ENCODE results near the gene MEG3.
A peak's percentile ranks its signal among the peaks of the same experiment; 100 is the strongest.

DNA sequence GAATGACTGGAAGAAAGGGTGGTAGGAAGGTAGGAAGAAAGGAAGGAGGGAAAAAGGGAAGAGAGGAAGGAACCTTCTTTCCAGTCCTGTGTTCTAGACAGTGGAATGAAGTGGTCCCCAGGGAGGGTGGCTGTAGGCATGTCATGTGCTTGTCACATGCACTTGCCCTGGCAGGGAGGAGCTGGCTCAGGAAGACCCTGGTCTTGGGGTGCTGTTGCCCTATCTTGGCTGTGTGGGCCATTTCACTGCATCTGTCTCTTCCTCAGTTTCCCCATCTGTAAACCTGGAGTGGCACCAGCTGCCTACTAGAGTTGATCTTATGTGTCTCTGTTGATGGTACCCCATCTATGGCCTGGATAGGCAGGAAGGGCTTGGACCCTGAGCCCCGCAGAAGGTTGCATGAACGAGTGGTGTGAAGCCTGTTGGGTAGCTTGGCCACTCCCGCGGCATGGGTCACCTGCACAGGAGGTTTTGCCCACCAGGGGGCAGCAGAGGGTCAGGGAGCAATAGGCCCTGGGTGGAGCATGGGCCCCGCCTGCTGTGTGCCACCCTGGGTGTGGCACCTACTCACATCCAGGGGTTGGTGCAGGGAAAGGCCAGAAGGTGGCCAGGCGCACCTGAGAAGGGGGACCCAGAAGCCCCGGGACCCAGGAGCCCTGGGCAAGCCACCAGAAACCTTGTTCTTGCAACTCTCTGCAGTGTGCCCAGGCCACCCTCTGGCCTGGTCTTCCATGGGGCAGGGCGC is 25.1 kb downstream of the MEG3 start:
- TF ChIP-seq, protein P1, sequence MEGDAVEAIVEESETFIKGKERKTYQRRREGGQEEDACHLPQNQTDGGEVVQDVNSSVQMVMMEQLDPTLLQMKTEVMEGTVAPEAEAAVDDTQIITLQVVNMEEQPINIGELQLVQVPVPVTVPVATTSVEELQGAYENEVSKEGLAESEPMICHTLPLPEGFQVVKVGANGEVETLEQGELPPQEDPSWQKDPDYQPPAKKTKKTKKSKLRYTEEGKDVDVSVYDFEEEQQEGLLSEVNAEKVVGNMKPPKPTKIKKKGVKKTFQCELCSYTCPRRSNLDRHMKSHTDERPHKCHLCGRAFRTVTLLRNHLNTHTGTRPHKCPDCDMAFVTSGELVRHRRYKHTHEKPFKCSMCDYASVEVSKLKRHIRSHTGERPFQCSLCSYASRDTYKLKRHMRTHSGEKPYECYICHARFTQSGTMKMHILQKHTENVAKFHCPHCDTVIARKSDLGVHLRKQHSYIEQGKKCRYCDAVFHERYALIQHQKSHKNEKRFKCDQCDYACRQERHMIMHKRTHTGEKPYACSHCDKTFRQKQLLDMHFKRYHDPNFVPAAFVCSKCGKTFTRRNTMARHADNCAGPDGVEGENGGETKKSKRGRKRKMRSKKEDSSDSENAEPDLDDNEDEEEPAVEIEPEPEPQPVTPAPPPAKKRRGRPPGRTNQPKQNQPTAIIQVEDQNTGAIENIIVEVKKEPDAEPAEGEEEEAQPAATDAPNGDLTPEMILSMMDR (IDR thresholded peaks at IDR 0.05), result peak; percentile 55 to 76 (median 72)
- TF ChIP-seq EP300 (IDR thresholded peaks at IDR 0.05) (no peak), POLR2A (IDR thresholded peaks at IDR 0.05) (no peak), POLR2AphosphoS5 (IDR thresholded peaks at IDR 0.05) (no peak)
